PC-9 (cell line): Measurements from ENCODE around the gene ZNF12. TPM values are rescaled to one million over a fixed set of nuclear protein-coding genes. Genes with fewer than 3 reads are reported as not detected.

Source experiments
- BruUV-seq: library from RNA; stranded (reverse); fragments of 400-500 nt; replicated peaks from 2 replicates; lab custom pipeline; 2021; lab: Mats Ljungman, UMichigan
- CTCF ChIA-PET: fragments of 300-600 bp; sonication (Branson Sonifier 250); formaldehyde crosslinking; loops from one replicate; lab custom pipeline; 2022; ENCODE audit warnings: antibody characterized with exemption; lab: Charles Lee
- POLR2A ChIA-PET: fragments of 300-600 bp; sonication (Branson Sonifier 250); formaldehyde crosslinking; loops from one replicate; lab custom pipeline; 2022; ENCODE audit warnings: antibody characterized with exemption; ENCODE audit not compliant: unreplicated experiment; lab: Charles Lee
- DNase-seq, 2 experiments: peaks; one replicate each; pipeline versions ENCODE4 v3.0.0 to v3.0.0-alpha.2; 2015 to 2022; ENCODE audit warnings: mixed read lengths in 1 of 2
- H2AFZ ChIP-seq: fragments of 200-600 bp; sonication (generic); 2 replicates; pipeline ENCODE4 v1.8.1; 2017; ENCODE audit warnings: antibody characterized with exemption
- H3F3A ChIP-seq: fragments of 200-600 bp; sonication (generic); 2 replicates; pipeline ENCODE4 v1.8.1; 2017; ENCODE audit warnings: antibody characterized with exemption, mild to moderate bottlenecking, low read depth; ENCODE audit not compliant: insufficient read depth
- H3K27ac ChIP-seq: fragments of 200-600 bp; sonication (generic); 2 replicates; pipeline ENCODE4 v1.6.1; 2016; ENCODE audit warnings: mixed run types
- H3K27me3 ChIP-seq: fragments of 200-600 bp; sonication (generic); 2 replicates; pipeline ENCODE4 v1.6.1; 2016; ENCODE audit warnings: low read depth, mixed run types; ENCODE audit not compliant: insufficient read depth
- H3K36me3 ChIP-seq: fragments of 200-600 bp; sonication (generic); 2 replicates; pipeline ENCODE4 v1.6.1; 2016; ENCODE audit warnings: low read depth, mixed run types
- H3K4me1 ChIP-seq: fragments of 200-600 bp; sonication (generic); replicated peaks from 2 replicates; pipeline ENCODE4 v1.6.1; 2016; ENCODE audit warnings: mixed run types; ENCODE audit not compliant: insufficient read depth
- H3K4me2 ChIP-seq: fragments of 200-600 bp; sonication (generic); 2 replicates; pipeline ENCODE4 v1.6.1; 2017; ENCODE audit warnings: mixed run types
- H3K4me3 ChIP-seq: fragments of 200-600 bp; sonication (generic); 2 replicates; pipeline ENCODE4 v1.6.1; 2016; ENCODE audit warnings: mixed run types
- H3K79me2 ChIP-seq: fragments of 200-600 bp; sonication (generic); 2 replicates; pipeline ENCODE4 v1.6.1; 2017; ENCODE audit warnings: low read depth, mixed run types
- H3K9me2 ChIP-seq: fragments of 200-600 bp; sonication (generic); 2 replicates; pipeline ENCODE4 v1.8.1; 2017; ENCODE audit warnings: mild to moderate bottlenecking; ENCODE audit not compliant: insufficient read depth
- H3K9me3 ChIP-seq: fragments of 200-600 bp; sonication (generic); 2 replicates; pipeline ENCODE4 v1.8.1; 2016; ENCODE audit warnings: low read depth; ENCODE audit not compliant: insufficient read depth
- H4K20me1 ChIP-seq: fragments of 200-600 bp; sonication (generic); 2 replicates; pipeline ENCODE4 v1.8.1; 2017; ENCODE audit not compliant: insufficient read depth
- EZH2 ChIP-seq: fragments of 200-600 bp; sonication (generic); IDR thresholded peaks from 2 replicates; pipeline ENCODE4 v1.8.0; 2017; ENCODE audit warnings: antibody characterized with exemption, low read depth
- intact Hi-C: fragments of 100-400 bp; cut with micrococcal nuclease; formaldehyde crosslinking; loops from one replicate; pipeline ENCODE4 v1.10.0; 2022; ENCODE audit not compliant: unreplicated experiment
- total RNA-seq: library from RNA; stranded (reverse); gene quantifications from 2 replicates; pipeline ENCODE4 v1.2.3, GENCODE V29; 2021
- TF ChIP-seq, protein P1 (sequence below): fragments of 200-600 bp; sonication (generic); conservative IDR thresholded peaks from 2 replicates; pipeline ENCODE4 v1.6.1; 2017; ENCODE audit warnings: mixed run types, antibody characterized with exemption, mild to moderate bottlenecking, moderate library complexity

ZNF12 gene
- total RNA-seq, 1 experiment from 2014 or later = 25.2 TPM

DNA sequence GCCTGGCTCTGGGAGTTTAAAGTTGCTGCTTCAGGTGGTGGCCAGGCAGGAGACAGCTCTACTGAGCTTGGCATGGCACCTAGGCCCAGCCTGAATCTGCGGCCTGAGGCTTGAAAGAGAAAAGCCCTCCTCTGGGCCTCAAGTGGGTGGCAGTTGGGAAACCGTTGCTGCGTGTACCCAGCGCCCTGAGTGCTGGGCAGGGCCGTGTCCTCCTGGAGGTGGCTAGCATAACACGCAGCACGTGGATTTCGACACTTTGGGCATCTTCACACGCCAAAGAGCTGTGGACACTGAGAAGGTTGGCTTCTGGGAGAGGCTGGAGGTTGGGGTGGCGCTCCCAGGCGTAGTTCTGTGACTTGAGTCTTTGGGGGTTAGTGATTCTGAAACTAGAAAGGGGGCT lies 67.1 kb downstream of the ZNF12 start:
- Histone ChIP-seq H3K4me1 (peaks cover 21% of the 10 kb centered on the region), H3K27ac (no peak overlapping the region), H3K36me3 (peaks cover 13% of the 10 kb centered on the region; the same call in 1 of the 2 replicates), H3F3A (peaks cover 15% of the 10 kb centered on the region; the same call in 1 of the 2 replicates), H3K4me2 (no peak overlapping the region), H3K27me3 (no peaks in the 10 kb centered on the region), H3K4me3 (no peak overlapping the region), H3K9me2 (no peaks in the 10 kb centered on the region), H3K9me3 (no peaks in the 10 kb centered on the region), H2AFZ (no peak overlapping the region), H3K79me2 (peaks cover 32% of the 10 kb centered on the region), H4K20me1 (0 out of 2 replicates have a peak, but pooled peaks cover 4% of the 10 kb centered on the region)
- no TSS peak for BruUV-seq
- TF ChIP-seq, protein P1, sequence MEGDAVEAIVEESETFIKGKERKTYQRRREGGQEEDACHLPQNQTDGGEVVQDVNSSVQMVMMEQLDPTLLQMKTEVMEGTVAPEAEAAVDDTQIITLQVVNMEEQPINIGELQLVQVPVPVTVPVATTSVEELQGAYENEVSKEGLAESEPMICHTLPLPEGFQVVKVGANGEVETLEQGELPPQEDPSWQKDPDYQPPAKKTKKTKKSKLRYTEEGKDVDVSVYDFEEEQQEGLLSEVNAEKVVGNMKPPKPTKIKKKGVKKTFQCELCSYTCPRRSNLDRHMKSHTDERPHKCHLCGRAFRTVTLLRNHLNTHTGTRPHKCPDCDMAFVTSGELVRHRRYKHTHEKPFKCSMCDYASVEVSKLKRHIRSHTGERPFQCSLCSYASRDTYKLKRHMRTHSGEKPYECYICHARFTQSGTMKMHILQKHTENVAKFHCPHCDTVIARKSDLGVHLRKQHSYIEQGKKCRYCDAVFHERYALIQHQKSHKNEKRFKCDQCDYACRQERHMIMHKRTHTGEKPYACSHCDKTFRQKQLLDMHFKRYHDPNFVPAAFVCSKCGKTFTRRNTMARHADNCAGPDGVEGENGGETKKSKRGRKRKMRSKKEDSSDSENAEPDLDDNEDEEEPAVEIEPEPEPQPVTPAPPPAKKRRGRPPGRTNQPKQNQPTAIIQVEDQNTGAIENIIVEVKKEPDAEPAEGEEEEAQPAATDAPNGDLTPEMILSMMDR = no peak
- ChIA-PET POLR2A (no interaction called here), CTCF (no interaction called here)
- DNase-seq = no peak
- intact Hi-C loops = loop anchor here (5.0 kb wide), 1 partner anchor 122 kb away; no protein-coding TSS in a partner anchor

DNA sequence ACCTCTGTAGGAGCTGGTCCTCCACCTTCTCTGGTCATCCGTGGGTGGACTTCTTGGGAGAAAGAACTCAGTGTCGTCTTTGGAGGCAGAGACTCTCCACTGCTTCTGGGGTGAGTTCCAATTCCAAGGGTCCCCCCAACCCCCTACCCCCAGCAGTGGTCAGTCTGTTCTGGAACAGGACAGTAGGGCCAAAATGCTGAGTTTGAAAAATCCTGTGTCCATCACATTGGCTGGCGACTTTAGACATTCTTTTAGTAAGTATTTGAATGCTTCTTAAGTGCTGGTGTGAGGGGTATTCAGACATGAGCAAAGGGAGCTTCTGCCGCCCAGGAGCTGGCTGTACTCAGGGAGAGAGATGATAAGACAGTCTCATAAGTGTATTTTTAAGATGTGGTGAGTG lies 67.7 kb downstream of the ZNF12 start:
- POLR2A ChIA-PET = no interaction called here
- no TSS peak for BruUV-seq
- Histone ChIP-seq H2AFZ (no peak overlapping the region), H3K9me3 (no peaks in the 10 kb centered on the region), H3F3A (peaks cover 17% of the 10 kb centered on the region; the same call in 1 of the 2 replicates), H3K36me3 (peaks cover 13% of the 10 kb centered on the region; the same call in 1 of the 2 replicates), H3K4me3 (no peak overlapping the region), H3K4me1 (peaks cover 21% of the 10 kb centered on the region), H3K27me3 (no peaks in the 10 kb centered on the region), H4K20me1 (0 out of 2 replicates have a peak, but pooled peaks cover 4% of the 10 kb centered on the region), H3K79me2 (peaks cover 32% of the 10 kb centered on the region), H3K4me2 (peak overlapping the region; percentile 91; the same call in 1 of the 2 replicates), H3K27ac (no peak overlapping the region), H3K9me2 (no peaks in the 10 kb centered on the region)
- CTCF ChIA-PET = no interaction called here
- DNase-seq = no peak
- intact Hi-C loops = loop anchor here (5.0 kb wide), 1 partner anchor 122 kb away; no protein-coding TSS in a partner anchor
- TF ChIP-seq, protein P1 = no peak
- no peak for TF ChIP-seq EZH2

Other genes starting within 250 kb of the ZNF12 start
- gene KDELR2, start 222.8 kb downstream of the ZNF12 start, total RNA-seq = 134 and 217 TPM in 2 replicates
- gene GRID2IP, start 155.5 kb downstream of the ZNF12 start, total RNA-seq = 1.3 and 1.7 TPM in 2 replicates
- 96.1 and 123 TPM in 2 replicates for gene ZDHHC4, start 129.5 kb downstream of the ZNF12 start, total RNA-seq
- 21.4 and 28.7 TPM in 2 replicates for gene INTS15, start 116.9 kb downstream of the ZNF12 start, total RNA-seq
- 7.9 and 13.5 TPM in 2 replicates for gene ZNF853, start 91.3 kb downstream of the ZNF12 start, total RNA-seq
- gene ZNF316, start 69.6 kb downstream of the ZNF12 start, total RNA-seq = 28.4 and 34.8 TPM in 2 replicates
- gene RSPH10B2, start 47.2 kb upstream of the ZNF12 start, total RNA-seq = 0.76 and 2.0 TPM in 2 replicates
- gene CCZ1B, start 119.3 kb upstream of the ZNF12 start, total RNA-seq = 106 and 166 TPM in 2 replicates